ENCODE measurements around the gene HSDL2. TPM values are rescaled to one million over a fixed set of nuclear protein-coding genes. Genes with fewer than 3 reads are reported as not detected.
A peak's percentile ranks its signal among the peaks of the same experiment; 100 is the strongest.

HSDL2 gene
- total RNA-seq, 1 experiment from 2014 or later = 37.0 TPM

- Histone ChIP-seq H3K4me3 (ENCODE audit: low read length) (peak overlapping the region; percentile 99), H3K9me2 (replicated peaks; ENCODE audit: low read length) (no peaks in the 10 kb centered on the region), H3K27ac (ENCODE audit: low read length) (peak overlapping the region; percentile 74; the same call in 1 of the 2 replicates), H3K9me3 (ENCODE audit: low read length) (no peaks in the 10 kb centered on the region), H3K4me2 (ENCODE audit: low read length) (peak overlapping the region; percentile 85), H3K79me2 (ENCODE audit: low read length) (peaks cover 65% of the 10 kb centered on the region), H3K27me3 (ENCODE audit: low read length) (no peaks in the 10 kb centered on the region), H2AFZ (ENCODE audit: low read length) (peak overlapping the region; percentile 94), H3K36me3 (ENCODE audit: low read depth, low read length) (no peaks in the 10 kb centered on the region), H3K9ac (ENCODE audit: low read length) (peak overlapping the region; percentile 91), H4K20me1 (ENCODE audit: low read length) (0 out of 2 replicates have a peak, but pooled peaks cover 3% of the 10 kb centered on the region), H3K4me1 (ENCODE audit: insufficient read depth, low read length) (peaks cover 21% of the 10 kb centered on the region), H3F3A (ENCODE audit: low read length, unreplicated experiment) (no peaks in the 10 kb centered on the region)
- TF ChIP-seq CTCF (conservative IDR thresholded peaks at IDR 0.05; ENCODE audit: low read depth, low read length) (no peak), EZH2phosphoT487 (IDR thresholded peaks at IDR 0.05; ENCODE audit: borderline replicate concordance, low read length) (no peak), EZH2 (IDR thresholded peaks at IDR 0.05; ENCODE audit: low read length, unreplicated experiment) (no peak)
- ChIA-PET CTCF (interaction anchor here (0.6 kb wide), 1 partner anchor 112 kb away, joined by 4 read pairs; no protein-coding TSS in a partner anchor), POLR2A (ENCODE audit: unreplicated experiment) (interaction anchor here (0.5 kb wide), 1 partner anchor 437 kb away, joined by 3 read pairs; no protein-coding TSS in a partner anchor)
- intact Hi-C loops (cut with micrococcal nuclease) = loop anchor here (10.0 kb wide), 2 partner anchors 104 to 284 kb away; partner anchors contain the start of gene KIAA1958
- BruUV-seq (replicated peaks) = no TSS peak
- ATAC-seq (no peak), DNase-seq (peak; percentile 14)
Observed at GRCh38 chr9:112380825-112381221, 915 bp downstream of the HSDL2 start.

GRCh38 chr9:112382066-112382465, 2.2 kb downstream of the HSDL2 start:
- DNase-seq = no peak
- H3K79me2 ChIP-seq (ENCODE audit: low read length) = peaks cover 70% of the 10 kb centered on the region
- TF ChIP-seq EZH2phosphoT487 (IDR thresholded peaks at IDR 0.05; ENCODE audit: borderline replicate concordance, low read length) (no peak), CTCF (conservative IDR thresholded peaks at IDR 0.05; ENCODE audit: low read depth, low read length) (no peak), EZH2 (IDR thresholded peaks at IDR 0.05; ENCODE audit: low read length, unreplicated experiment) (no peak)
- BruUV-seq (replicated peaks) = no TSS peak
- no peak for ATAC-seq
- CTCF ChIA-PET = no interaction called here
- H3K36me3 ChIP-seq (ENCODE audit: low read depth, low read length) = 0 out of 2 replicates have a peak, but pooled peaks cover 2% of the 10 kb centered on the region
- POLR2A ChIA-PET (ENCODE audit: unreplicated experiment) = no interaction called here
- 0 out of 2 replicates have a peak, but pooled peaks cover 3% of the 10 kb centered on the region for H4K20me1 ChIP-seq (ENCODE audit: low read length)
- H3K9me2 ChIP-seq (replicated peaks; ENCODE audit: low read length) = no peaks in the 10 kb centered on the region
- no peaks in the 10 kb centered on the region for H3K9me3 ChIP-seq (ENCODE audit: low read length)
- no peak overlapping the region for H3K9ac ChIP-seq (ENCODE audit: low read length)
- no peak overlapping the region for H3K4me3 ChIP-seq (ENCODE audit: low read length)
- no peak overlapping the region for H2AFZ ChIP-seq (ENCODE audit: low read length)
- H3F3A ChIP-seq (ENCODE audit: low read length, unreplicated experiment) = no peaks in the 10 kb centered on the region
- peaks cover 21% of the 10 kb centered on the region for H3K4me1 ChIP-seq (ENCODE audit: insufficient read depth, low read length)
- intact Hi-C loops (cut with micrococcal nuclease) = loop anchor here (10.0 kb wide), 2 partner anchors 103 to 283 kb away; partner anchors contain the start of gene KIAA1958
- peak overlapping the region; percentile 34 for H3K4me2 ChIP-seq (ENCODE audit: low read length)
- H3K27ac ChIP-seq (ENCODE audit: low read length) = no peak overlapping the region
- no peaks in the 10 kb centered on the region for H3K27me3 ChIP-seq (ENCODE audit: low read length)

Data from PC-3 (cell line).